HG02885 (cell line): ENCODE measurements around the gene GRIK4.
"Not testable (repeated sequence)": the region's sequence is repeated elsewhere in the genome, so short reads cannot be mapped to it uniquely, and the experiment has no call there.

ENCODE experiments used
- ATAC-seq: cut with Tn5 transposase; IDR thresholded peaks from one replicate; pipeline ENCODE4 v1.9.1; 2021; ENCODE audit warnings: mild to moderate bottlenecking; ENCODE audit not compliant: unreplicated experiment, poor library complexity

The GRIK4 gene

DNA sequence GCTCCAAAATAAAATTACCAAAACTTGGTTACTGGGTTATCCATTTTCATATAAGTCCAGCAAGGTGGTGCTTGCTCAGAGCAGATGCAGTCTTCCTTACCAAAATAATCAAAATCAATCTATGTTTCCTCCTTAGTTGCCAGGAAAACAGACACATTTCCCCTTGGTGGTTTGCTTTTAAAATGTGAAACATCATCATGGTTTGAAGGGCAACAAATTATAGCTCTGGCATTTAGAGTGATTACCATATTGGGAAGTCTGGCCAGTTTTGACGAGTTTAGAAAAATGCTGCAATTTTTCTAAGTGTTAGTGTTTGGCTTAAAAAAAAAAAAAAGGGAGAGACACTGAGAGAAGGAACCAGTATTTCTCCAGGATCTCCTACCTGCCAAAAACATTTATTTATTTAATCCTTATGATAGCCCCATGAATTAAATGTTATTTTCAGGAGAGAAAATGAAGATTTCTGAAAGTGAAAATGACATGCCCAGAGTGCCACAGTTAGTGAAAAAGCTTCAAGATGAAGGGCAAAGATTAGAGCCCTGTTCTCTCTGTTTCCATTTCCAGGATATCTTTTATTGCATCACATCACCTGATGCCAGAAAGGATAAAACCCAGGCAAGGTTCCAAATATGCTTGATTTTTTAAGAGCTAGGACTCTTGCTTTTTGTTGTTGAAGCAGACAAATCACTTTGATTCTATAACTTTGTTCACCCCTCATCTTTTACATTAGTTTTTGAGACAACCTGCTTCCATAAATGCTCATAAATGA, 482.7 kb downstream of the GRIK4 start:
- no peak for ATAC-seq

- ATAC-seq: no peak
These were observed 483.6 kb downstream of the GRIK4 start for GRCh38 chr11:120995184-120995583.

GRCh38 chr11:120996973-120997372, 485.4 kb downstream of the GRIK4 start:
- no peak for ATAC-seq

- ATAC-seq: no peak
These were observed 487.0 kb downstream of the GRIK4 start for GRCh38 chr11:120998581-120998980.

DNA sequence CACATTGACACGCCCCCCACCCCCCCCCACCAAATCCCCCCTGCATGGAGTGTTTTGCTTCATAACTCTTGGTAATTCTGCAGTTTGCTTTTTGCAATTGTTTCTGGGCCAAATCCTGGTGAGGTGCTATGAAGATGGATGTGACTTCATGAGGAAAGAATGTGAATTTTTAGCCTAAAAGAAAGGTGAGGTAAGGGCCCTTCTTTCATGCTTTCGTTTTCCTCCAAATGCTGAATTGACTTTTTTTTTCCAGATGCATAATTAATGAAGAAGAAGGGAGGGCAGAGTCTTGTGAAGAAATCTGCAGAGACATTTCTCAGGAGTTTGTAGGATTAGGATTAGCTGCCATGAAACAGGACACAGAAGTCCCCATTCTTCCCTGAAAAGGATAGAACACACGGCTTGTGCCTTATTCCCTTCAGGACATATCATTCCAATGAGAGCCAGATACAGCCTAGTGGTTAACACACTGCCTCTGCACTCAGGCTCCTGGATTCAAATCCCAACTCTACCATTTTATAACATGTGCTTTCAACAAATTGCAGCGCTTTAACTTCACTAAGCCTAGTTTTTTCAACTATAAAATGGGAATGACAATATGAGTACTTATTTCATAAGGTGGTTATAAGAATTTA, 492.8 kb downstream of the GRIK4 start:
- no peak for ATAC-seq

- no peak for ATAC-seq
These were observed 495.4 kb downstream of the GRIK4 start for GRCh38 chr11:121006922-121007321.

DNA sequence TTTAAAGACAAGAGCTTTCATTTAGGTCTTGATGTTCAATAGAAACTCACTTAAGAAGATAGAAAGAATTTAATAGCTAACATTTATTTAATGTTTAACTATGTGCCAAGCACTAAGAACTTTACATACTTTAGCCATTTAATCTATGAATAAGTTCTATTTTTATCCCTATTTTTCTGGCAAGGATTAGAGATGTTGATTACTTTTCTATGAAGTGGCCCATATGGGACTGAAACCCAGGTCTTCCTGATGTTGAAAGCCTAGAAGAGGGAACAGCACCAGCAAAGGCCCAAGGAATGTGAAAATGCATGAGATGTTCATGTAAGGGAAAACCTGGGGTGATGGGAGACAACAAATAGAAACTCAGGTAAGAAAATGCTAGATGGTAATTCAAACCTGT, 497.0 kb downstream of the GRIK4 start:
- ATAC-seq: no peak

GRCh38 chr11:121012091-121012490, 500.5 kb downstream of the GRIK4 start:
- no peak for ATAC-seq

DNA sequence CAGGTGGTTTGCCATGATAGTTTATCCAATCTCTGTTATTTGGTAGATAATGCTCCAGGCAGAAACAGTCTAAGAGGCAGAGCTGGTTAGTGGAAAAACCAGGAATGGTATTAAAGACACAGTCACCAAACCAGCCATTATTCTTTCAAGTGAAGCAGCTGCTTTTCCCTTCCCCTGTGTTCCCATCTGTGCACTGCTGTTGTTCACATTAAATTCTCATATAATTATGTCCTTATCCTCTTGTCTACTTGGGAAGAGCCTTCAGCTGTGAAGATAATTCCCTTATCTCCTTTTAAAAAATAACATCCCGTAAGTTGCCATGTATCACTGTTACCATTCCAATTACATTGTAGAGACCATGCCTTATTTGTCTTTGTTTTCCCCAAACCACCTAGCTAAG, 507.2 kb downstream of the GRIK4 start:
- ATAC-seq: no peak

DNA sequence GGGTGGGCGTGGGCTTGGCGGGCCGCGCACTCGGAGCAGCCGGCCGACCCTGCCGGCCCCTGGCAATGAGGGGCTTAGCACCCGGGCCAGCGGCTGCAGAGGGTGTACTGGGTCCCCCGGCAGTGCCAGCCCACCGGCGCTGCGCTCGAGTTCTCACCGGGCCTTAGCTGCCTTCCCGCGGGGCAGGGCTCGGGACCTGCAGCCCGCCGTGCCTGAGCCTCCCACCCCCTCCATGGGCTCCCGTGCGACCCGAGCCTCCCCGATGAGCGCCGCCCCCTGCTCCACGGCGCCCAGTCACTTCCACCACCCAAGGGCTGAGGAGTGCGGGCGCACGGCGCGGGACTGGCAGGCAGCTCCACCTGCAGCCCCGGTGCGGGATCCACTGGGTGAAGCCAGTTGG, 510.2 kb downstream of the GRIK4 start:
- not testable (repeated sequence) for ATAC-seq

GRCh38 chr11:121023848-121024751, 512.6 kb downstream of the GRIK4 start, which contains the start of gene TBCEL:
Gene TBCEL (plus strand): TSS chr11:121024102. CDS start chr11:121045691, 21,589 bp downstream.
- ATAC-seq: peak; percentile 97

- no peak for ATAC-seq
These were observed 513.4 kb downstream of the GRIK4 start for GRCh38 chr11:121024989-121025388.

- ATAC-seq: no peak
These were observed 517.6 kb downstream of the GRIK4 start for GRCh38 chr11:121029153-121029552.

- ATAC-seq: no peak
These were observed 518.4 kb downstream of the GRIK4 start for GRCh38 chr11:121029813-121030445.

DNA sequence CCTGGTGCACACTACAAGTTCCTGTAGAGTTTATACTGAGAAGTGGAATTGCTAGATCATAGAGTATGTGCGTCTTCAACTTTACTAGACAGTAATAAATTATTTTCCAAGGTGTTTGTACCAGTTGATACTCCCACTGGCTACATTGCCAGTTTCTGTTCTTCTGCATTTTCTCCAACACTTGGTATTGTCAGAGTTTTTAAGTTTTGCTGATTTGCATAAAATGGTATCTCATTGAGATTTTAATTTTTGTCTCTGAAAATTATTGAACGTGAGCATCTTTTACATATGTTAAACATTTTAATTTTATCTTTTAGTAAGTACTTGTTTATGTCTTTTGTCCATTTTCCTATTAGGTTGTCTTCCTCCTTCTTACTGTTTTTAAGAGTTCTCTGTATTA, 519.6 kb downstream of the GRIK4 start:
- ATAC-seq: no peak

DNA sequence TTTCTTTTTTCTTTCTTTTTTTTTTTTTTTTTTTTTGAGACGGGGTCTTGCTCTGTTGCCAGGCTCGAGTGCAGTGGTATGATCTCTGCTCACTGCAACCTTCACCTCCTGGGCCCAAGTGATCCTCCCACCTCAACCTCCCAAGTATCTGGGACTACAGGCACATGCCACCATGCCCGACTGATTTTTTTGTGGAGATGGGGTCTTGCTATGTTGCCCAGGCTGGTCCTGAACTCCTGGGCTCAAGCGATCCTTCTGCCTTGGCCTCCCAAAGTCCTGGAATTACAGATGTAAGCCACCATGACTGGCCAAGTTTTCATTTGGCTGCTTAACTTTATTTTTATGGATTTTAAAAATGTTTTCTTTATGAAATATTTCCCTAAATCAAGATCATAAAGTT, 520.1 kb downstream of the GRIK4 start:
- not testable (repeated sequence) for ATAC-seq

DNA sequence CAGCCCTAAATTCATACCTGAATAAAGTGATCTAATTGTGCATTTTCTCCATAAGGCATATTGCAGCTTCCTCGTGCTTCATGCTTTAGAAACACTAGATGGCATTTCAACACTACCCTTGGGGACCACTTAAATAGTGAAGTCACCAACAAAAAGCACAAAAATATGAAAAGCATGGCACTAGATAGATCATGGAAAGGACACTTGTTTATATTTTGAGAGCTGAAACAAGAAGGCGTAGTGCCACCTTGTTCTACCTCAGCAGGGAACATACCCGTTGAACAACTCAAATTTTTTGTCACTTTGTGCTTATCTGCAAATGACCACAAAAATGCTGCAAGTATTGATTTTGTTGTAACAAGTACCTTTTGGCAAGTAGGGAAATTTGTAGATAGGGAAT, 521.0 kb downstream of the GRIK4 start:
- ATAC-seq: no peak

DNA sequence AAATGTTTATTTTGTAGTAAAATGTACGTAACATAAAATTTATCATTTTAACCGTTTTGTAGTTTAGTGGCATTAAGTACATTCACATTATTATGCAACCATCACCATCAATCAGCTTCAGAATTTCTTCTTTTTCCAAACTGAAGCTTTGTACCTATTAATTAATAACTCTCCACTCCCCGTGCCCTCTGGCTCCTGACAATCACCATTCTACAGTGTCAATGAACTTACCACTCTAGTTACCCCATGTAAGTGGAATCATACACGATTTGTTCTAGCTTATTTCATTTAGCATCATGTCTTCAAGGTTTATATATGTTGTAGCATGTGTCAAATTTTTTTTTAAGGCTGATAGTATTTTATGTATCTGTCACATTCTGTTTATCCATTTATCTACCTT, 522.1 kb downstream of the GRIK4 start:
- ATAC-seq: no peak

GRCh38 chr11:121035169-121035755, 523.7 kb downstream of the GRIK4 start:
- no peak for ATAC-seq

DNA sequence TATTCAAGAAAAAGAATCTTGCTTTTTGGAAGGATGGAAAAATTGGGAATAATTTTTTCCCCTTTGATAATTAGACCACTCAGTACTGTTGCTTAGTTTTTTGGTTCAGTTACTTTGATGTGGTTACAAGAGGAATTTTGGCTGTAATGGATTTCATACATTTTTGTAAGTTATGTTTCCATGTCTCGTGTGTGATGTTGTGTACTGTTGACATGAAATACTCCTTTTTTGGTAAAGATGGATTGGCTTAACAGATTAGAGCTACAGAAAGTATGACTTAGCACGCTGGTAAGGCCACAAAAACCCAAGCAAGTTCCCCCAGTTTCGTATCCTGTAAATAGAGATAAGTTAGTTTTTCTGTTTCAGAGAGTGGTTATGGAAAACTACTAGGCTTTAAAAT, 524.2 kb downstream of the GRIK4 start:
- ATAC-seq: peak; percentile 50
